ENCODE results near the gene MYBPH. TPM values are rescaled to one million over a fixed set of nuclear protein-coding genes. Genes with fewer than 3 reads are reported as not detected.
A peak's percentile ranks its signal among the peaks of the same experiment; 100 is the strongest.

The MYBPH gene
- total and polyA plus RNA-seq, 2 donors (not counting 3 experiments of a cell fraction or from before 2014, with no cell fraction given) = not detected

DNA sequence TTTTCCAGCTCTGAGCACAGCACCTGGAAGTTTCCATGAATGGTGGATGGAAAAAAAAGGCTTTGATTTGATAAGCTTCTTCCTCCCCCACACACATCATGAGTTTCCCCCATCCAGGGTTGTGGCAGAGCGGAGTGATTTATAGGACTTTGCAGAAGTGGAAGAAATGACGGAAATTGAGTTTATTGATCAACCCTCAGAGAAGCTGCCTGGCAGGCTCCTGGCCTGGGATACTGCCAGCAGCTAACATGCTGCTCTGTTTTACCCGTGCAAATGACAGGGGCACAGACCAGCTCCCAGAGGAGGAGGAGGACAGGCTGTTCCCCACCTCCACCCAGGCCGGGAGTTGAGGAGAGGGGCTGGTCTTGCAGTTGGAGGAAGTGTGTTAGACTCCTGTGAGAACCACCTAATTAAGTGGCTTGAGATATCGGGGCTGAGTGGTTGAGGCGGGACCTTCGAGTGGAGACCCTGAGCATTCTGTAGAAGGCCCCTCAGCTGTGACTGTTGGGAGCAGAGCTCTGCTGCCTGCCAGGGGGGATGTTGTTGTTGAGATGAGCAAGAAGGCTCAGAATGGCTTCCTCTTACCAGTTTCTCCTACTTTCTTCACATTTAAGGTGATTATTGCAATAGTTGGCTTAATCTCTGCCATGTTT, 26.3 kb downstream of the MYBPH start:
- FAIRE-seq = no peak
- H3K9ac ChIP-seq (replicated peaks; ENCODE audit: extremely low read depth, insufficient read depth, low read length) = no peak overlapping the region
- intact Hi-C loops (cut with micrococcal nuclease) = no loop called here
- no peaks in the 10 kb centered on the region for H4K20me1 ChIP-seq (replicated peaks; ENCODE audit: control insufficient read depth, extremely low read depth, insufficient read depth, low read length)
- CTCF ChIA-PET = interaction anchor here (1.2 to 1.7 kb wide), 4 partner anchors 11 to 67 kb away, joined by 3 to 7 read pairs (median 4); no protein-coding TSS in a partner anchor
- TF ChIP-seq FOS (IDR thresholded peaks at IDR 0.05; ENCODE audit: borderline replicate concordance, insufficient read depth, low read length) = no peak
- no peak for TF ChIP-seq MYC (IDR thresholded peaks at IDR 0.05; ENCODE audit: low read depth, low read length)
- no peak for TF ChIP-seq EZH2 (IDR thresholded peaks at IDR 0.05; ENCODE audit: borderline replicate concordance, low read depth, low read length, severe bottlenecking)
- TF ChIP-seq MAX (IDR thresholded peaks at IDR 0.05; ENCODE audit: insufficient read depth, insufficient read length) = no peak
- no peak for TF ChIP-seq POLR2AphosphoS5 (IDR thresholded peaks at IDR 0.05; ENCODE audit: insufficient read depth, low read depth, low read length)
- no peak for TF ChIP-seq POLR2A (IDR thresholded peaks at IDR 0.05; ENCODE audit: low read depth, low read length)
- no peak for TF ChIP-seq JUN (IDR thresholded peaks at IDR 0.05; ENCODE audit: borderline replicate concordance, insufficient read depth, insufficient read length, low read depth)
- no peak for TF ChIP-seq CTCF (IDR thresholded peaks at IDR 0.05; ENCODE audit: extremely low read depth in 1 of 2, insufficient read depth in 1 of 2, low read depth in 1 of 2, low read length in 2 of 2)
- no peak for TF ChIP-seq GATA2 (IDR thresholded peaks at IDR 0.05; ENCODE audit: insufficient read depth, insufficient read length, low read depth, low read length)
- no peak overlapping the region for H3K27ac ChIP-seq (ENCODE audit: insufficient read depth, low read depth, low read length)
- no peaks in the 10 kb centered on the region for H3K36me3 ChIP-seq (ENCODE audit: control insufficient read depth in 2 of 2, extremely low read depth in 1 of 2, insufficient read depth in 2 of 2, low read length in 2 of 2)
- H3K27me3 ChIP-seq (ENCODE audit: control insufficient read depth in 2 of 2, insufficient read depth in 2 of 2, low read length in 2 of 2) = peaks cover 0 to 15% of the 10 kb centered on the region in 2 experiments
- no peaks in the 10 kb centered on the region for H3K79me2 ChIP-seq (ENCODE audit: control insufficient read depth, insufficient read depth, low read length)
- H3K4me2 ChIP-seq (ENCODE audit: insufficient read depth, low read length) = no peak overlapping the region
- BruUV-seq (replicated peaks) = no TSS peak
- POLR2A ChIA-PET = no interaction called here
- peaks cover 24% of the 10 kb centered on the region for H3K4me1 ChIP-seq (ENCODE audit: control insufficient read depth, extremely low read depth, insufficient read depth, low read length)
- H3K9me1 ChIP-seq (replicated peaks; ENCODE audit: control insufficient read depth, extremely low read depth, insufficient read depth, low read length) = no peaks in the 10 kb centered on the region
- peak; percentile 12 for DNase-seq (ENCODE audit: low read depth, low spot score)
- H2AFZ ChIP-seq (ENCODE audit: low read depth, low read length) = no peak overlapping the region
- H3K9me3 ChIP-seq (replicated peaks; ENCODE audit: control insufficient read depth, insufficient read depth, low read length) = no peaks in the 10 kb centered on the region
- dilution Hi-C loops (cut with MboI; ENCODE audit: extremely low pct_ligation_motif_present, low sequenced_read_pairs) = no loop called here
- H3K4me3 ChIP-seq (replicated peaks in 1 of 3; ENCODE audit: insufficient read depth in 1 of 3, low read depth in 1 of 3, low read length in 3 of 3) = no peak overlapping the region

Measured in endothelial cell of umbilical vein (primary cell).